ENCODE data around the gene BTNL2. TPM values are rescaled to one million over a fixed set of nuclear protein-coding genes. Genes with fewer than 3 reads are reported as not detected.

The BTNL2 gene
- total and polyA plus RNA-seq, 9 of the 15 experiments (the other 6 are each of a cell fraction or from before 2014, with no cell fraction given) = not detected

DNA sequence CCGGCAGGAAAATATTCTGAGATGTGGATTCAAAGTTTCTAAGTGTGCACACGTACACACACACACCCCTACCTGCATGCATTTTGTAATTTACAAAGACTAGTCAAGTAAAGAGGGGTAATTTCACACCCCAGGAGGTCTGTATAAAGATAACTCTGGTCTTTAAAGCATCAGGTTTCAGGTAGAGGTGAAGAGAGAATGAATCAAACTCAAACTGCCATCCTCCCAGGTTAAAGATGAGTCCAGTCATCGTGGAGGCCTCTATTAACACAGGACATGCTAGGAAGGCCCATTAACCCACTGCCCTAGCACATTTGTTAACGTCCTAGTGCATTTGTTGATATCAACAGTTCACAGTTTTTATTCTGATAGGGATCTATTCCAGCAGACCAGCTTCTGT, 29.2 kb upstream of the BTNL2 start:
- Histone ChIP-seq H3K9me3 (replicated peaks; ENCODE audit: control insufficient read depth, insufficient read depth, low read depth, low read length) (no peaks in the 10 kb centered on the region), H2AFZ (ENCODE audit: low read depth, low read length) (no peak overlapping the region), H3K9ac (ENCODE audit: insufficient read depth in 1 of 2, low read depth in 2 of 2, low read length in 2 of 2) (no peak overlapping the region), H3K9me1 (ENCODE audit: control insufficient read depth, insufficient read depth, low read length) (no peaks in the 10 kb centered on the region), H3K27me3 (ENCODE audit: control insufficient read depth in 2 of 2, insufficient read depth in 2 of 2, low read length in 2 of 2) (peaks cover 0 to 2% of the 10 kb centered on the region in 2 experiments; a peak in 2 of 5 replicates), H3K36me3 (ENCODE audit: control insufficient read depth, insufficient read depth, low read length) (no peaks in the 10 kb centered on the region), H3K27ac (ENCODE audit: extremely low read depth, low read depth, low read length) (no peak overlapping the region), H3K4me3 (no peak overlapping the region), H3K4me1 (replicated peaks in 1 of 2; ENCODE audit: control insufficient read depth in 2 of 2, insufficient read depth in 2 of 2, low read length in 2 of 2) (no peaks in the 10 kb centered on the region), H3K79me2 (ENCODE audit: control insufficient read depth, insufficient read depth, low read length) (no peaks in the 10 kb centered on the region), H3K4me2 (ENCODE audit: insufficient read depth, low read length) (no peak overlapping the region), H4K20me1 (replicated peaks; ENCODE audit: control insufficient read depth, insufficient read depth, low read length) (no peaks in the 10 kb centered on the region)
- intact Hi-C loops (cut with micrococcal nuclease) (no loop called here), in situ Hi-C loops (cut with MboI) (no loop called here)
- ChIA-PET POLR2A (no interaction called here), CTCF (ENCODE audit: low intra/inter-chr PET ratio) (no interaction called here)
- TF ChIP-seq POLR2B (IDR thresholded peaks at IDR 0.05; ENCODE audit: low read depth, partially characterized antibody) = no peak
- no peak for TF ChIP-seq CHD4 (IDR thresholded peaks at IDR 0.05; ENCODE audit: insufficient read depth, insufficient replicate concordance, low read depth, low read length, poor library complexity, severe bottlenecking)
- no peak for TF ChIP-seq ZNF77 (CRISPR knock-in tag; IDR thresholded peaks at IDR 0.05)
- TF ChIP-seq MCM3 (IDR thresholded peaks at IDR 0.05) = no peak
- TF ChIP-seq KLF1 (tag; IDR thresholded peaks at IDR 0.05) = no peak
- TF ChIP-seq, protein P1, sequence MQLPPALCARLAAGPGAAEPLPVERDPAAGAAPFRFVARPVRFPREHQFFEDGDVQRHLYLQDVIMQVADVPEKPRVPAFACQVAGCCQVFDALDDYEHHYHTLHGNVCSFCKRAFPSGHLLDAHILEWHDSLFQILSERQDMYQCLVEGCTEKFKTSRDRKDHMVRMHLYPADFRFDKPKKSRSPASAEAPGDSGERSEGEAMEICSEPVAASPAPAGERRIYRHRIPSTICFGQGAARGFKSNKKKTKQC (CRISPR knock-in tag; IDR thresholded peaks at IDR 0.05) = no peak
- TF ChIP-seq, protein P2, sequence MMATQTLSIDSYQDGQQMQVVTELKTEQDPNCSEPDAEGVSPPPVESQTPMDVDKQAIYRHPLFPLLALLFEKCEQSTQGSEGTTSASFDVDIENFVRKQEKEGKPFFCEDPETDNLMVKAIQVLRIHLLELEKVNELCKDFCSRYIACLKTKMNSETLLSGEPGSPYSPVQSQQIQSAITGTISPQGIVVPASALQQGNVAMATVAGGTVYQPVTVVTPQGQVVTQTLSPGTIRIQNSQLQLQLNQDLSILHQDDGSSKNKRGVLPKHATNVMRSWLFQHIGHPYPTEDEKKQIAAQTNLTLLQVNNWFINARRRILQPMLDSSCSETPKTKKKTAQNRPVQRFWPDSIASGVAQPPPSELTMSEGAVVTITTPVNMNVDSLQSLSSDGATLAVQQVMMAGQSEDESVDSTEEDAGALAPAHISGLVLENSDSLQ (IDR thresholded peaks at IDR 0.05) = no peak
- TF ChIP-seq, protein P3, sequence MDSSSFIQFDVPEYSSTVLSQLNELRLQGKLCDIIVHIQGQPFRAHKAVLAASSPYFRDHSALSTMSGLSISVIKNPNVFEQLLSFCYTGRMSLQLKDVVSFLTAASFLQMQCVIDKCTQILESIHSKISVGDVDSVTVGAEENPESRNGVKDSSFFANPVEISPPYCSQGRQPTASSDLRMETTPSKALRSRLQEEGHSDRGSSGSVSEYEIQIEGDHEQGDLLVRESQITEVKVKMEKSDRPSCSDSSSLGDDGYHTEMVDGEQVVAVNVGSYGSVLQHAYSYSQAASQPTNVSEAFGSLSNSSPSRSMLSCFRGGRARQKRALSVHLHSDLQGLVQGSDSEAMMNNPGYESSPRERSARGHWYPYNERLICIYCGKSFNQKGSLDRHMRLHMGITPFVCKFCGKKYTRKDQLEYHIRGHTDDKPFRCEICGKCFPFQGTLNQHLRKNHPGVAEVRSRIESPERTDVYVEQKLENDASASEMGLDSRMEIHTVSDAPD (CRISPR knock-in tag; IDR thresholded peaks at IDR 0.05) = no peak
- no peak for TF ChIP-seq NCOA1 (IDR thresholded peaks at IDR 0.05; ENCODE audit: low read depth)
- no peak for TF ChIP-seq NFE2L1 (tag; IDR thresholded peaks at IDR 0.05; ENCODE audit: borderline replicate concordance, low read depth)
- TF ChIP-seq SIRT6 (IDR thresholded peaks at IDR 0.05; ENCODE audit: low read depth, low read length) = no peak
- no peak for TF ChIP-seq CBX5 (IDR thresholded peaks at IDR 0.05; ENCODE audit: borderline replicate concordance, low read depth)
- TF ChIP-seq ZBTB17 (CRISPR knock-in tag; IDR thresholded peaks at IDR 0.05) = no peak
- TF ChIP-seq CEBPB (tag; IDR thresholded peaks at IDR 0.05) = no peak
- TF ChIP-seq, protein P4, sequence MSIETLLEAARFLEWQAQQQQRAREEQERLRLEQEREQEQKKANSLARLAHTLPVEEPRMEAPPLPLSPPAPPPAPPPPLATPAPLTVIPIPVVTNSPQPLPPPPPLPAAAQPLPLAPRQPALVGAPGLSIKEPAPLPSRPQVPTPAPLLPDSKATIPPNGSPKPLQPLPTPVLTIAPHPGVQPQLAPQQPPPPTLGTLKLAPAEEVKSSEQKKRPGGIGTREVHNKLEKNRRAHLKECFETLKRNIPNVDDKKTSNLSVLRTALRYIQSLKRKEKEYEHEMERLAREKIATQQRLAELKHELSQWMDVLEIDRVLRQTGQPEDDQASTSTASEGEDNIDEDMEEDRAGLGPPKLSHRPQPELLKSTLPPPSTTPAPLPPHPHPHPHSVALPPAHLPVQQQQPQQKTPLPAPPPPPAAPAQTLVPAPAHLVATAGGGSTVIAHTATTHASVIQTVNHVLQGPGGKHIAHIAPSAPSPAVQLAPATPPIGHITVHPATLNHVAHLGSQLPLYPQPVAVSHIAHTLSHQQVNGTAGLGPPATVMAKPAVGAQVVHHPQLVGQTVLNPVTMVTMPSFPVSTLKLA (conservative IDR thresholded peaks at IDR 0.05) = no peak
- TF ChIP-seq, protein P5, sequence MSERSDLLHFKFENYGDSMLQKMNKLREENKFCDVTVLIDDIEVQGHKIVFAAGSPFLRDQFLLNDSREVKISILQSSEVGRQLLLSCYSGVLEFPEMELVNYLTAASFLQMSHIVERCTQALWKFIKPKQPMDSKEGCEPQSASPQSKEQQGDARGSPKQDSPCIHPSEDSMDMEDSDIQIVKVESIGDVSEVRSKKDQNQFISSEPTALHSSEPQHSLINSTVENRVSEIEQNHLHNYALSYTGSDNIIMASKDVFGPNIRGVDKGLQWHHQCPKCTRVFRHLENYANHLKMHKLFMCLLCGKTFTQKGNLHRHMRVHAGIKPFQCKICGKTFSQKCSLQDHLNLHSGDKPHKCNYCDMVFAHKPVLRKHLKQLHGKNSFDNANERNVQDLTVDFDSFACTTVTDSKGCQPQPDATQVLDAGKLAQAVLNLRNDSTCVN (CRISPR knock-in tag; IDR thresholded peaks at IDR 0.05) = no peak
- TF ChIP-seq RBM34 (IDR thresholded peaks at IDR 0.05; ENCODE audit: borderline replicate concordance, insufficient read depth, low read length) = no peak
- DNase-seq (ENCODE audit: extremely low read depth in 1 of 4, low spot score in 3 of 4) (no peak), ATAC-seq (no peak), FAIRE-seq (no peak)
- 4% methylated on average over 4 of the region's 4 CpGs for WGBS (ENCODE audit: insufficient coverage, low coverage, missing lambda C conversion rate)
- no TSS peak for BruUV-seq (replicated peaks)
